HepG2 (cell line): ENCODE data around the gene ETFRF1. TPM values are rescaled to one million over a fixed set of nuclear protein-coding genes. Genes with fewer than 3 reads are reported as not detected.

Source experiments
- ATAC-seq: fragments of 200-7000 bp; cut with Tn5 transposase; 3 replicates; pipeline ENCODE4 v1.9.1; 2020; ENCODE audit warnings: mild to moderate bottlenecking, moderate library complexity
- BruUV-seq: library from RNA; stranded (reverse); fragments of 400-500 nt; replicated peaks from 2 replicates; lab custom pipeline; 2021; lab: Mats Ljungman, UMichigan
- CTCF ChIA-PET: fragments of 300-600 bp; formaldehyde crosslinking; extraction: SDS; loops from one replicate; lab custom pipeline; 2021; ENCODE audit warnings: low total read pairs, inconsistent platforms, low intra/inter-chr PET ratio; lab: Yijun Ruan, JAX
- POLR2A ChIA-PET: fragments of 350-600 bp; sonication (Branson Sonifier 250); formaldehyde crosslinking; loops from one replicate; lab custom pipeline; 2020; ENCODE audit warnings: antibody characterized with exemption, inconsistent platforms; lab: Yijun Ruan, JAX
- DNase-seq: peaks from one replicate; pipeline ENCODE4 v3.0.0-alpha.2; 2015; ENCODE audit warnings: low spot score
- FAIRE-seq: peaks from 3 replicates; lab custom pipeline; 2011; peaks lifted over from hg19 to GRCh38; lab: Jason Lieb, UNC
- H2AFZ ChIP-seq: one replicate; pipeline ENCODE4 v1.6.1; 2011; ENCODE audit warnings: low read length, inconsistent platforms
- H3K27ac ChIP-seq: fragments of 300-600 bp; 3 replicates; pipeline ENCODE4 v1.8.0; 2011; ENCODE audit warnings: mixed run types, mild to moderate bottlenecking, mixed read lengths, low read length, inconsistent platforms; ENCODE audit not compliant: insufficient read depth; ENCODE audit errors: extremely low read length
- H3K27me3 ChIP-seq, 2 experiments: fragments of 200-600 bp in 1 of 2; 2 replicates in 1 of 2; 3 replicates in 1 of 2; pipeline versions ENCODE4 v1.6.0 to v1.8.0; 2011; ENCODE audit warnings: low read length in 2 of 2, mild to moderate bottlenecking in 2 of 2, moderate library complexity in 2 of 2, inconsistent platforms in 1 of 2; ENCODE audit not compliant: insufficient read depth in 2 of 2, control insufficient read depth in 1 of 2
- H3K36me3 ChIP-seq, 2 experiments: fragments of 200-600 bp in 1 of 2; replicated peaks in 1 of 2; 2 replicates in 1 of 2; 3 replicates in 1 of 2; pipeline versions ENCODE4 v1.5.1 to v1.8.0; 2011; ENCODE audit warnings: low read length in 2 of 2, inconsistent platforms in 1 of 2; ENCODE audit not compliant: insufficient read depth in 2 of 2, control insufficient read depth in 1 of 2
- H3K4me1 ChIP-seq: 2 replicates; pipeline ENCODE4 v1.5.1; 2012; ENCODE audit warnings: low read length, inconsistent platforms; ENCODE audit not compliant: insufficient read depth
- H3K4me2 ChIP-seq: 2 replicates; pipeline ENCODE4 v1.6.0; 2011; ENCODE audit warnings: low read depth, low read length, inconsistent platforms
- H3K4me3 ChIP-seq, 3 experiments: fragments of 200-600 bp in 1 of 3; sonication (generic), shearing (Covaris generic) in 1 of 3; replicated peaks in 1 of 3; 2 replicates each; pipeline ENCODE4 v1.5.1; 2011 to 2016; ENCODE audit warnings: low read length in 3 of 3, inconsistent platforms in 2 of 3, low read depth in 2 of 3, mild to moderate bottlenecking in 2 of 3, control low read depth in 1 of 3, mixed read lengths in 1 of 3; ENCODE audit not compliant: insufficient read depth in 1 of 3
- H3K79me2 ChIP-seq: one replicate; pipeline ENCODE4 v1.6.1; 2011; ENCODE audit warnings: low read length, inconsistent platforms; ENCODE audit not compliant: insufficient read depth
- H3K9ac ChIP-seq: 2 replicates; pipeline ENCODE4 v1.6.0; 2011; ENCODE audit warnings: mild to moderate bottlenecking, low read depth, low read length, inconsistent platforms; ENCODE audit not compliant: insufficient read depth
- H3K9me3 ChIP-seq: 2 replicates; pipeline ENCODE4 v1.5.1; 2012; ENCODE audit warnings: mild to moderate bottlenecking, low read length
- H4K20me1 ChIP-seq: 2 replicates; pipeline ENCODE4 v1.6.0; 2011; ENCODE audit warnings: inconsistent platforms, mild to moderate bottlenecking, low read length, moderate library complexity; ENCODE audit not compliant: insufficient read depth
- BCL6 ChIP-seq: IDR thresholded peaks from 2 replicates; pipeline ENCODE4 v1.6.1; 2016; ENCODE audit warnings: missing genetic modification reagents, missing compliant biosample characterization
- FOXM1 ChIP-seq: sonication (generic); formaldehyde crosslinking; IDR thresholded peaks from 2 replicates; pipeline ENCODE4 v1.5.0; 2020; ENCODE audit warnings: missing genetic modification reagents
- KAT7 ChIP-seq: IDR thresholded peaks from 2 replicates; pipeline ENCODE4 v1.6.1; 2018; ENCODE audit warnings: borderline replicate concordance, missing compliant biosample characterization
- NRL ChIP-seq: sonication (generic); formaldehyde crosslinking; IDR thresholded peaks from 2 replicates; pipeline ENCODE4 v1.5.0; 2020; ENCODE audit warnings: missing genetic modification reagents, mild to moderate bottlenecking, moderate library complexity, borderline replicate concordance
- RBM22 ChIP-seq: fragments of 200-400 bp; formaldehyde crosslinking; optimal IDR thresholded peaks from 2 replicates; pipeline ENCODE3; 2017; ENCODE audit warnings: mild to moderate bottlenecking, low read length, moderate library complexity
- ZFP36L1 ChIP-seq: sonication (generic); formaldehyde crosslinking; IDR thresholded peaks from 2 replicates; pipeline ENCODE4 v1.8.0; 2022; ENCODE audit warnings: mild to moderate bottlenecking, missing genetic modification reagents, moderate library complexity
- ZFP41 ChIP-seq: sonication (generic); formaldehyde crosslinking; IDR thresholded peaks from 2 replicates; pipeline ENCODE4 v1.4.0; 2020; ENCODE audit warnings: mild to moderate bottlenecking, missing genetic modification reagents, borderline replicate concordance
- ZMYM3 ChIP-seq: sonication (generic); formaldehyde crosslinking; IDR thresholded peaks from 2 replicates; pipeline ENCODE4 v1.5.1; 2020; ENCODE audit warnings: mild to moderate bottlenecking, missing genetic modification reagents
- ZNF33B ChIP-seq: sonication (generic); formaldehyde crosslinking; IDR thresholded peaks from 2 replicates; pipeline ENCODE4 v1.5.1; 2020; ENCODE audit warnings: mild to moderate bottlenecking, missing genetic modification reagents
- ZNF616 ChIP-seq: sonication (generic); formaldehyde crosslinking; IDR thresholded peaks from 2 replicates; pipeline ENCODE4 v1.5.0; 2020; ENCODE audit warnings: low read depth, mild to moderate bottlenecking, missing genetic modification reagents
- WGBS: methylation state at CpG from one replicate; pipeline ENCODE4 v1.1.6; 2017; ENCODE audit warnings: low lambda C conversion rate; 5-methylcytosine and 5-hydroxymethylcytosine counted together
- in situ Hi-C: cut with HindIII; loops from 2 replicates; pipeline ENCODE4 v1.10.0; 2017; ENCODE audit warnings: low pct_unique_long_range_greater_than_20kb; ENCODE audit not compliant: extremely low pct_ligation_motif_present
- intact Hi-C: fragments of 100-400 bp; cut with micrococcal nuclease; formaldehyde crosslinking; loops from one replicate; pipeline ENCODE4 v1.10.0; 2022; ENCODE audit not compliant: unreplicated experiment
- polyA plus RNA-seq, 8 experiments: library from polyadenylated mRNA; depleted of rRNA in 3 of 8; stranded (reverse) in 7 of 8; unstranded in 1 of 8; fragments of >200 nt; fragmentation: Illumina TruSeq in 4 of 8; extraction: Trizol in 4 of 8; gene quantifications; 2 replicates each; pipeline versions ENCODE4 v1.2.1 to v1.2.3, GENCODE V29; 2011 to 2016; ENCODE audit warnings: low read depth in 4 of 8, missing spikeins in 1 of 8, mixed read lengths in 1 of 8; ENCODE audit not compliant: insufficient read depth in 1 of 8
- total RNA-seq, 5 experiments: library from RNA; depleted of rRNA; stranded (reverse); fragments of >200 nt; fragmentation: Illumina TruSeq; extraction: Trizol; gene quantifications; 2 replicates each; pipeline ENCODE4 v1.2.3, GENCODE V29; 2016; ENCODE audit warnings: low read depth in 1 of 5
- TF ChIP-seq, protein P1 (sequence below): sonication (generic); formaldehyde crosslinking; IDR thresholded peaks from 2 replicates; pipeline ENCODE4 v1.4.0; 2020; ENCODE audit warnings: missing genetic modification reagents
- TF ChIP-seq, protein P2 (sequence below): sonication (generic); formaldehyde crosslinking; IDR thresholded peaks from 2 replicates; pipeline ENCODE4 v1.4.0; 2020; ENCODE audit warnings: mild to moderate bottlenecking, low read depth, missing genetic modification reagents
- TF ChIP-seq, protein P3 (sequence below): sonication (generic); formaldehyde crosslinking; IDR thresholded peaks from 2 replicates; pipeline ENCODE4 v1.5.0; 2020; ENCODE audit warnings: mild to moderate bottlenecking, missing genetic modification reagents, borderline replicate concordance
- TF ChIP-seq, protein P4 (sequence below): sonication (generic); formaldehyde crosslinking; IDR thresholded peaks from 2 replicates; pipeline ENCODE4 v1.4.0; 2020; ENCODE audit warnings: missing genetic modification reagents, borderline replicate concordance

ETFRF1 gene
- total and polyA plus RNA-seq, 2 of the 13 experiments (the other 11 are each of a cell fraction or from before 2014, with no cell fraction given): 6.8 to 7.0 TPM

DNA sequence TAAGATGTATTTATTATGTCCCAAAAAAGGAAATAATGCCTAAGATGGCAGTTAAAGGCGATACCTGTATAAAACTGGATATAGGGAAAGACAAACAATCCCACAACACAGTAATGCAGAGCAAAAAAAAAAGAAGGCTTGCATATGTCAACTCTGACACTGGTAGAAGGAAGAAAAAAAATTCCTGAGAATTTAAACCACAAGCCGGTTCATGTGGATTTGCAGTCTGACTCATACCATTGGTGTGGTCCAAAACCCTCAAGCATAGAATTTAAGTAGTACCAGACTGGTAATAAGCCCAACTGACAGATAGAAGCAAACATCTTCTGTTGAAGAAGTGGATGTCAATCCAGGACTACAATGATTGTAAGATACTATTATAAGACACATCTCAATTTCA lies 7.3 kb upstream of the ETFRF1 start:
- Histone ChIP-seq H3K36me3 (no peaks in the 10 kb centered on the region), H3K9me3 (no peaks in the 10 kb centered on the region), H3K4me2 (no peak overlapping the region), H3K4me1 (peaks cover 9% of the 10 kb centered on the region), H3K27ac (no peak overlapping the region), H3K27me3 (no peaks in the 10 kb centered on the region), H2AFZ (no peak overlapping the region), H4K20me1 (no peaks in the 10 kb centered on the region), H3K4me3 (no peak overlapping the region), H3K79me2 (no peaks in the 10 kb centered on the region), H3K9ac (no peak overlapping the region)
- ATAC-seq (no peak), DNase-seq (no peak), FAIRE-seq (no peak)
- 62% methylated on average over 2 of the region's 2 CpGs for WGBS
- in situ Hi-C loops: no loop called here
- no TSS peak for BruUV-seq
- POLR2A ChIA-PET: no interaction called here
- CTCF ChIA-PET: no interaction called here
- intact Hi-C loops: no loop called here
- TF ChIP-seq NRL (CRISPR knock-in tag) (no peak), KAT7 (CRISPR knock-in tag) (no peak), ZMYM3 (CRISPR knock-in tag) (no peak), ZNF33B (CRISPR knock-in tag) (no peak), ZFP41 (no peak), FOXM1 (no peak), RBM22 (no peak), ZNF616 (CRISPR knock-in tag) (no peak), ZFP36L1 (CRISPR knock-in tag) (no peak), BCL6 (CRISPR knock-in tag) (no peak)
- TF ChIP-seq, protein P1, sequence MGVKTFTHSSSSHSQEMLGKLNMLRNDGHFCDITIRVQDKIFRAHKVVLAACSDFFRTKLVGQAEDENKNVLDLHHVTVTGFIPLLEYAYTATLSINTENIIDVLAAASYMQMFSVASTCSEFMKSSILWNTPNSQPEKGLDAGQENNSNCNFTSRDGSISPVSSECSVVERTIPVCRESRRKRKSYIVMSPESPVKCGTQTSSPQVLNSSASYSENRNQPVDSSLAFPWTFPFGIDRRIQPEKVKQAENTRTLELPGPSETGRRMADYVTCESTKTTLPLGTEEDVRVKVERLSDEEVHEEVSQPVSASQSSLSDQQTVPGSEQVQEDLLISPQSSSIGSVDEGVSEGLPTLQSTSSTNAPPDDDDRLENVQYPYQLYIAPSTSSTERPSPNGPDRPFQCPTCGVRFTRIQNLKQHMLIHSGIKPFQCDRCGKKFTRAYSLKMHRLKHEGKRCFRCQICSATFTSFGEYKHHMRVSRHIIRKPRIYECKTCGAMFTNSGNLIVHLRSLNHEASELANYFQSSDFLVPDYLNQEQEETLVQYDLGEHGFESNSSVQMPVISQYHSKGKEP: no peak
- TF ChIP-seq, protein P2, sequence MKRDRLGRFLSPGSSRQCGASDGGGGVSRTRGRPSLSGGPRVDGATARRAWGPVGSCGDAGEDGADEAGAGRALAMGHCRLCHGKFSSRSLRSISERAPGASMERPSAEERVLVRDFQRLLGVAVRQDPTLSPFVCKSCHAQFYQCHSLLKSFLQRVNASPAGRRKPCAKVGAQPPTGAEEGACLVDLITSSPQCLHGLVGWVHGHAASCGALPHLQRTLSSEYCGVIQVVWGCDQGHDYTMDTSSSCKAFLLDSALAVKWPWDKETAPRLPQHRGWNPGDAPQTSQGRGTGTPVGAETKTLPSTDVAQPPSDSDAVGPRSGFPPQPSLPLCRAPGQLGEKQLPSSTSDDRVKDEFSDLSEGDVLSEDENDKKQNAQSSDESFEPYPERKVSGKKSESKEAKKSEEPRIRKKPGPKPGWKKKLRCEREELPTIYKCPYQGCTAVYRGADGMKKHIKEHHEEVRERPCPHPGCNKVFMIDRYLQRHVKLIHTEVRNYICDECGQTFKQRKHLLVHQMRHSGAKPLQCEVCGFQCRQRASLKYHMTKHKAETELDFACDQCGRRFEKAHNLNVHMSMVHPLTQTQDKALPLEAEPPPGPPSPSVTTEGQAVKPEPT (CRISPR knock-in tag): no peak
- TF ChIP-seq, protein P3, sequence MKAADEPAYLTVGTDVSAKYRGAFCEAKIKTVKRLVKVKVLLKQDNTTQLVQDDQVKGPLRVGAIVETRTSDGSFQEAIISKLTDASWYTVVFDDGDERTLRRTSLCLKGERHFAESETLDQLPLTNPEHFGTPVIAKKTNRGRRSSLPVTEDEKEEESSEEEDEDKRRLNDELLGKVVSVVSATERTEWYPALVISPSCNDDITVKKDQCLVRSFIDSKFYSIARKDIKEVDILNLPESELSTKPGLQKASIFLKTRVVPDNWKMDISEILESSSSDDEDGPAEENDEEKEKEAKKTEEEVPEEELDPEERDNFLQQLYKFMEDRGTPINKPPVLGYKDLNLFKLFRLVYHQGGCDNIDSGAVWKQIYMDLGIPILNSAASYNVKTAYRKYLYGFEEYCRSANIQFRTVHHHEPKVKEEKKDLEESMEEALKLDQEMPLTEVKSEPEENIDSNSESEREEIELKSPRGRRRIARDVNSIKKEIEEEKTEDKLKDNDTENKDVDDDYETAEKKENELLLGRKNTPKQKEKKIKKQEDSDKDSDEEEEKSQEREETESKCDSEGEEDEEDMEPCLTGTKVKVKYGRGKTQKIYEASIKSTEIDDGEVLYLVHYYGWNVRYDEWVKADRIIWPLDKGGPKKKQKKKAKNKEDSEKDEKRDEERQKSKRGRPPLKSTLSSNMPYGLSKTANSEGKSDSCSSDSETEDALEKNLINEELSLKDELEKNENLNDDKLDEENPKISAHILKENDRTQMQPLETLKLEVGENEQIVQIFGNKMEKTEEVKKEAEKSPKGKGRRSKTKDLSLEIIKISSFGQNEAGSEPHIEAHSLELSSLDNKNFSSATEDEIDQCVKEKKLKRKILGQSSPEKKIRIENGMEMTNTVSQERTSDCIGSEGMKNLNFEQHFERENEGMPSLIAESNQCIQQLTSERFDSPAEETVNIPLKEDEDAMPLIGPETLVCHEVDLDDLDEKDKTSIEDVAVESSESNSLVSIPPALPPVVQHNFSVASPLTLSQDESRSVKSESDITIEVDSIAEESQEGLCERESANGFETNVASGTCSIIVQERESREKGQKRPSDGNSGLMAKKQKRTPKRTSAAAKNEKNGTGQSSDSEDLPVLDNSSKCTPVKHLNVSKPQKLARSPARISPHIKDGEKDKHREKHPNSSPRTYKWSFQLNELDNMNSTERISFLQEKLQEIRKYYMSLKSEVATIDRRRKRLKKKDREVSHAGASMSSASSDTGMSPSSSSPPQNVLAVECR (CRISPR knock-in tag): no peak
- TF ChIP-seq, protein P4, sequence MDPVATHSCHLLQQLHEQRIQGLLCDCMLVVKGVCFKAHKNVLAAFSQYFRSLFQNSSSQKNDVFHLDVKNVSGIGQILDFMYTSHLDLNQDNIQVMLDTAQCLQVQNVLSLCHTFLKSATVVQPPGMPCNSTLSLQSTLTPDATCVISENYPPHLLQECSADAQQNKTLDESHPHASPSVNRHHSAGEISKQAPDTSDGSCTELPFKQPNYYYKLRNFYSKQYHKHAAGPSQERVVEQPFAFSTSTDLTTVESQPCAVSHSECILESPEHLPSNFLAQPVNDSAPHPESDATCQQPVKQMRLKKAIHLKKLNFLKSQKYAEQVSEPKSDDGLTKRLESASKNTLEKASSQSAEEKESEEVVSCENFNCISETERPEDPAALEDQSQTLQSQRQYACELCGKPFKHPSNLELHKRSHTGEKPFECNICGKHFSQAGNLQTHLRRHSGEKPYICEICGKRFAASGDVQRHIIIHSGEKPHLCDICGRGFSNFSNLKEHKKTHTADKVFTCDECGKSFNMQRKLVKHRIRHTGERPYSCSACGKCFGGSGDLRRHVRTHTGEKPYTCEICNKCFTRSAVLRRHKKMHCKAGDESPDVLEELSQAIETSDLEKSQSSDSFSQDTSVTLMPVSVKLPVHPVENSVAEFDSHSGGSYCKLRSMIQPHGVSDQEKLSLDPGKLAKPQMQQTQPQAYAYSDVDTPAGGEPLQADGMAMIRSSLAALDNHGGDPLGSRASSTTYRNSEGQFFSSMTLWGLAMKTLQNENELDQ (CRISPR knock-in tag): no peak
